ENCODE data around the gene ARHGAP27. TPM values are rescaled to one million over a fixed set of nuclear protein-coding genes. Genes with fewer than 3 reads are reported as not detected.

Gene ARHGAP27
- total RNA-seq, 1 experiment from 2014 or later, result 12.9 TPM

GRCh38 chr17:45397796-45398195, 34.9 kb downstream of the ARHGAP27 start (continued):
- TF ChIP-seq FOXJ3 (CRISPR knock-in tag; IDR thresholded peaks at IDR 0.05; ENCODE audit: borderline replicate concordance) (no peak), GABPB1 (CRISPR knock-in tag; IDR thresholded peaks at IDR 0.05) (no peak), ELF4 (CRISPR knock-in tag; IDR thresholded peaks at IDR 0.05; ENCODE audit: low read depth) (no peak), ESRRA (CRISPR knock-in tag; IDR thresholded peaks at IDR 0.05; ENCODE audit: borderline replicate concordance) (no peak), PRRX2 (CRISPR knock-in tag; IDR thresholded peaks at IDR 0.05) (no peak)

GRCh38 chr17:45396496-45397205, 36.0 kb downstream of the ARHGAP27 start:
- DNase-seq (ENCODE audit: low spot score) (peak; percentile 48), ATAC-seq (peak; percentile 17)
- H3K4me3 Mint-ChIP-seq, result peak overlapping the region; percentile 12; the same call in 1 of the 2 replicates
- H3K27me3 Mint-ChIP-seq (ENCODE audit: low read depth), result peaks cover 3% of the 10 kb centered on the region; the same call in 1 of the 2 replicates
- H3K9me3 Mint-ChIP-seq, result no peaks in the 10 kb centered on the region
- H3K4me1 Mint-ChIP-seq, result peaks cover 15% of the 10 kb centered on the region
- TF ChIP-seq CTCF (IDR thresholded peaks at IDR 0.05) (no peak), HMGXB4 (CRISPR knock-in tag; IDR thresholded peaks at IDR 0.05) (0 out of 2 replicates have a peak, but pooled peaks have one; percentile 34), ZNF263 (CRISPR knock-in tag; IDR thresholded peaks at IDR 0.05; ENCODE audit: low read depth) (0 out of 2 replicates have a peak, but pooled peaks have one; percentile 34)
- H3K27ac Mint-ChIP-seq, result no peak overlapping the region
- ChIA-PET POLR2A (interaction anchor here (1.3 to 1.5 kb wide), 2 partner anchors 29 to 80 kb away, joined by 3 to 4 read pairs; partner anchors contain the start of gene MAP3K14), CTCF (interaction anchor here (0.7 to 9.5 kb wide), 20 partner anchors 8 to 261 kb away, joined by 3 to 133 read pairs (median 4); partner anchors contain the start of gene ACBD4)
- H3K36me3 Mint-ChIP-seq, result peaks cover 6% of the 10 kb centered on the region

GRCh38 chr17:45395569-45396415, 36.9 kb downstream of the ARHGAP27 start:
- ATAC-seq (peak; percentile 7; the same call in 1 of the 2 replicates), DNase-seq (ENCODE audit: low spot score) (no peak)
- Mint-ChIP-seq H3K36me3 (peaks cover 6% of the 10 kb centered on the region), H3K27me3 (ENCODE audit: low read depth) (peaks cover 3% of the 10 kb centered on the region; the same call in 1 of the 2 replicates), H3K4me1 (peaks cover 15% of the 10 kb centered on the region), H3K4me3 (peak overlapping the region; percentile 34; the same call in 1 of the 2 replicates), H3K27ac (no peak overlapping the region), H3K9me3 (no peaks in the 10 kb centered on the region)
- CTCF ChIA-PET, result interaction anchor here (0.5 to 9.5 kb wide), 22 partner anchors 8 to 1426 kb away, joined by 3 to 133 read pairs (median 4); partner anchors contain the start of gene ACBD4
- POLR2A ChIA-PET, result interaction anchor here (1.5 kb wide), 2 partner anchors 32 to 79 kb away, joined by 4 read pairs; partner anchors contain the start of gene MAP3K14
- TF ChIP-seq ZNF425 (CRISPR knock-in tag; conservative IDR thresholded peaks at IDR 0.05) (no peak), FOXJ3 (CRISPR knock-in tag; IDR thresholded peaks at IDR 0.05; ENCODE audit: borderline replicate concordance) (no peak), CREM (CRISPR knock-in tag; IDR thresholded peaks at IDR 0.05) (no peak), ESRRA (CRISPR knock-in tag; IDR thresholded peaks at IDR 0.05; ENCODE audit: borderline replicate concordance) (no peak), ATF2 (CRISPR knock-in tag; IDR thresholded peaks at IDR 0.05; ENCODE audit: borderline replicate concordance, low read depth) (no peak), MLX (CRISPR knock-in tag; IDR thresholded peaks at IDR 0.05) (no peak), HMGXB4 (CRISPR knock-in tag; IDR thresholded peaks at IDR 0.05) (no peak), IRF1 (CRISPR knock-in tag; IDR thresholded peaks at IDR 0.05) (no peak), ZNF416 (CRISPR knock-in tag; IDR thresholded peaks at IDR 0.05) (no peak), ATF1 (CRISPR knock-in tag; IDR thresholded peaks at IDR 0.05) (no peak), RORB (CRISPR knock-in tag; IDR thresholded peaks at IDR 0.05) (no peak), JAZF1 (CRISPR knock-in tag; IDR thresholded peaks at IDR 0.05) (no peak)

Measured in WTC11 (cell line).